H9 (cell line): ENCODE data around the gene ARFGAP2. TPM values are rescaled to one million over a fixed set of nuclear protein-coding genes. Genes with fewer than 3 reads are reported as not detected.

Source experiments
- DNase-seq: peaks from one replicate; pipeline ENCODE4 v3.0.0-alpha.2; 2017
- H2AFZ ChIP-seq: one replicate; pipeline ENCODE4 v1.6.1; 2013; ENCODE audit warnings: mild to moderate bottlenecking, low read length, control low read depth, moderate library complexity
- H2AK5ac ChIP-seq: 2 replicates; pipeline ENCODE4 v1.6.1; 2013; ENCODE audit warnings: low read length, control low read depth, mixed read lengths; ENCODE audit not compliant: insufficient read length
- H2BK120ac ChIP-seq: one replicate; pipeline ENCODE4 v1.6.1; 2013; ENCODE audit warnings: low read depth, mild to moderate bottlenecking, low read length, control low read depth, inconsistent platforms; ENCODE audit not compliant: poor library complexity, severe bottlenecking
- H2BK12ac ChIP-seq: 2 replicates; pipeline ENCODE4 v1.6.1; 2013; ENCODE audit warnings: low read length, control low read depth, mixed read lengths, low read depth; ENCODE audit not compliant: insufficient read length
- H2BK15ac ChIP-seq: 2 replicates; pipeline ENCODE4 v1.6.1; 2013; ENCODE audit warnings: low read depth, low read length, control low read depth
- H2BK20ac ChIP-seq: one replicate; pipeline ENCODE4 v1.6.1; 2013; ENCODE audit warnings: low read depth, mild to moderate bottlenecking, low read length, control low read depth, inconsistent platforms; ENCODE audit not compliant: poor library complexity, severe bottlenecking
- H2BK5ac ChIP-seq: 2 replicates; pipeline ENCODE4 v1.6.1; 2013; ENCODE audit warnings: low read length, control low read depth, mixed read lengths; ENCODE audit not compliant: insufficient read length
- H3K14ac ChIP-seq: 2 replicates; pipeline ENCODE4 v1.6.1; 2013; ENCODE audit warnings: low read length, control low read depth; ENCODE audit not compliant: insufficient read depth
- H3K18ac ChIP-seq: 2 replicates; pipeline ENCODE4 v1.6.1; 2013; ENCODE audit warnings: low read depth, mild to moderate bottlenecking, mixed read lengths, low read length, control low read depth; ENCODE audit not compliant: insufficient read length
- H3K23ac ChIP-seq: 2 replicates; pipeline ENCODE4 v1.6.1; 2013; ENCODE audit warnings: low read length, control low read depth, mixed read lengths, low read depth; ENCODE audit not compliant: insufficient read length
- H3K23me2 ChIP-seq: 2 replicates; pipeline ENCODE4 v1.6.1; 2013; ENCODE audit warnings: low read depth, mild to moderate bottlenecking, mixed read lengths, low read length, control low read depth; ENCODE audit not compliant: insufficient read length, poor library complexity, severe bottlenecking
- H3K27ac ChIP-seq: 2 replicates; pipeline ENCODE4 v1.5.1; 2013; ENCODE audit warnings: low read length, control low read depth, mixed read lengths, low read depth; ENCODE audit not compliant: insufficient read length
- H3K27me3 ChIP-seq: 2 replicates; pipeline ENCODE4 v1.6.1; 2013; ENCODE audit warnings: low read length, control low read depth, inconsistent platforms; ENCODE audit not compliant: insufficient read depth
- H3K4ac ChIP-seq: 2 replicates; pipeline ENCODE4 v1.6.1; 2013; ENCODE audit warnings: low read depth, mild to moderate bottlenecking, control low read depth, inconsistent platforms, low read length, moderate library complexity
- H3K4me1 ChIP-seq: 2 replicates; pipeline ENCODE4 v1.6.1; 2013; ENCODE audit warnings: low read length, control low read depth, inconsistent platforms; ENCODE audit not compliant: insufficient read depth
- H3K4me2 ChIP-seq: 2 replicates; pipeline ENCODE4 v1.6.1; 2013; ENCODE audit warnings: low read length, control low read depth, mixed read lengths; ENCODE audit not compliant: insufficient read length, insufficient read depth
- H3K56ac ChIP-seq: 2 replicates; pipeline ENCODE4 v1.6.1; 2013; ENCODE audit warnings: low read depth, mild to moderate bottlenecking, mixed read lengths, low read length, control low read depth; ENCODE audit not compliant: insufficient read length
- H3K79me1 ChIP-seq: 2 replicates; pipeline ENCODE4 v1.6.1; 2013; ENCODE audit warnings: low read depth, mild to moderate bottlenecking, moderate library complexity, low read length, control low read depth, inconsistent platforms; ENCODE audit not compliant: insufficient read depth, poor library complexity, severe bottlenecking
- H3K79me2 ChIP-seq: 2 replicates; pipeline ENCODE4 v1.6.1; 2013; ENCODE audit warnings: low read length, control low read depth, inconsistent platforms; ENCODE audit not compliant: insufficient read depth
- H3K9ac ChIP-seq: 2 replicates; pipeline ENCODE4 v1.6.1; 2013; ENCODE audit warnings: low read length, control low read depth, mixed read lengths; ENCODE audit not compliant: insufficient read length; ENCODE audit errors: extremely low read depth
- H3K9me3 ChIP-seq: one replicate; pipeline ENCODE4 v1.6.1; 2013; ENCODE audit warnings: low read depth, low read length, inconsistent platforms; ENCODE audit not compliant: control insufficient read depth
- H3T11ph ChIP-seq: one replicate; pipeline ENCODE4 v1.6.1; 2013; ENCODE audit warnings: mild to moderate bottlenecking, low read length, control low read depth, inconsistent platforms
- H4K20me1 ChIP-seq: one replicate; pipeline ENCODE4 v1.6.1; 2013; ENCODE audit not compliant: control insufficient read depth, insufficient read length, insufficient read depth
- H4K5ac ChIP-seq: 2 replicates; pipeline ENCODE4 v1.6.1; 2013; ENCODE audit warnings: low read depth, mild to moderate bottlenecking, mixed read lengths, low read length, control low read depth; ENCODE audit not compliant: insufficient read length
- H4K8ac ChIP-seq: replicated peaks from 2 replicates; pipeline ENCODE4 v1.6.1; 2013; ENCODE audit warnings: low read length, control low read depth, mixed read lengths, low read depth; ENCODE audit not compliant: insufficient read length
- H4K91ac ChIP-seq: 2 replicates; pipeline ENCODE4 v1.6.1; 2013; ENCODE audit warnings: low read depth, mild to moderate bottlenecking, moderate library complexity, mixed read lengths, low read length, control low read depth; ENCODE audit not compliant: insufficient read length
- H3K27ac Mint-ChIP-seq, 3 experiments: 2 replicates in 2 of 3; 3 replicates in 1 of 3; pipeline ENCODE4 v1.8.0; 2020 to 2021; ENCODE audit warnings: mixed read lengths in 3 of 3, mild to moderate bottlenecking in 1 of 3, moderate library complexity in 1 of 3
- H3K27me3 Mint-ChIP-seq: 2 replicates; pipeline ENCODE4 v1.8.0; 2021; ENCODE audit warnings: low read depth, mild to moderate bottlenecking, moderate library complexity, mixed read lengths
- H3K36me3 Mint-ChIP-seq, 3 experiments: 2 replicates in 2 of 3; 3 replicates in 1 of 3; pipeline ENCODE4 v1.8.0; 2020 to 2021; ENCODE audit warnings: low read depth in 3 of 3, mixed read lengths in 3 of 3; ENCODE audit not compliant: insufficient read depth in 1 of 3
- H3K4me1 Mint-ChIP-seq, 2 experiments: 2 replicates each; pipeline ENCODE4 v1.8.0; 2020; ENCODE audit warnings: mixed read lengths in 2 of 2
- H3K4me3 Mint-ChIP-seq, 2 experiments: 2 replicates in 1 of 2; 3 replicates in 1 of 2; pipeline ENCODE4 v1.8.0; 2020 to 2021; ENCODE audit warnings: mild to moderate bottlenecking in 2 of 2, mixed read lengths in 2 of 2, moderate library complexity in 1 of 2
- H3K9me3 Mint-ChIP-seq, 2 experiments: 2 replicates in 1 of 2; 3 replicates in 1 of 2; pipeline ENCODE4 v1.8.0; 2020; ENCODE audit warnings: mild to moderate bottlenecking in 2 of 2, mixed read lengths in 2 of 2, moderate library complexity in 1 of 2
- CTCF ChIP-seq: fragments of 200-600 bp; sonication (generic); conservative IDR thresholded peaks from 3 replicates; pipeline ENCODE4 v1.8.0; 2021; ENCODE audit warnings: antibody characterized with exemption, mild to moderate bottlenecking
- WGBS: extraction: QIAGEN DNeasy Blood & Tissue Kit; methylation state at CpG from one replicate; pipeline ENCODE4 v1.1.7; 2013; ENCODE audit warnings: missing lambda C conversion rate, low lambda C conversion rate, mixed read lengths; ENCODE audit not compliant: insufficient read length; ENCODE audit errors: extremely low coverage; 5-methylcytosine and 5-hydroxymethylcytosine counted together
- total RNA-seq: library from RNA; stranded (reverse); gene quantifications from 2 replicates; pipeline ENCODE4 v1.2.1, GENCODE V29; 2021

The ARFGAP2 gene
- total RNA-seq, 1 experiment from 2014 or later = 72.3 TPM

- H3K4me1 Mint-ChIP-seq = peaks cover 24 to 35% of the 10 kb centered on the region in 2 experiments
- H3K4ac ChIP-seq = no peak overlapping the region
- H3K23ac ChIP-seq = no peak overlapping the region
- H3K9ac ChIP-seq = no peak overlapping the region
- no peak overlapping the region for H3K56ac ChIP-seq
- H3T11ph ChIP-seq = no peak overlapping the region
- peak overlapping the region in 1 of 3 experiments; percentile 14; a peak in 3 of 7 replicates for H3K27ac Mint-ChIP-seq
- no peaks in the 10 kb centered on the region for H3K27me3 ChIP-seq
- no peak for DNase-seq
- H3K23me2 ChIP-seq = no peaks in the 10 kb centered on the region
- H2BK5ac ChIP-seq = no peak overlapping the region
- no peak overlapping the region for H2BK12ac ChIP-seq
- H3K4me1 ChIP-seq = peaks cover 3% of the 10 kb centered on the region; the same call in 1 of the 2 replicates
- H3K27ac ChIP-seq = no peak overlapping the region
- H2BK120ac ChIP-seq = no peak overlapping the region
- no peak overlapping the region for H2BK20ac ChIP-seq
- H2AFZ ChIP-seq = no peak overlapping the region
- H3K9me3 Mint-ChIP-seq = no peaks in the 10 kb centered on the region; a peak in 1 of 5 replicates
- no peaks in the 10 kb centered on the region for H4K20me1 ChIP-seq
- H3K9me3 ChIP-seq = no peaks in the 10 kb centered on the region
- no peak overlapping the region for H3K14ac ChIP-seq
- no peaks in the 10 kb centered on the region for H3K79me2 ChIP-seq
- no peak for TF ChIP-seq CTCF
- peaks cover 0 to 2% (median 0%) of the 10 kb centered on the region in 3 experiments; a peak in 1 of 7 replicates for H3K36me3 Mint-ChIP-seq
- H2AK5ac ChIP-seq = no peak overlapping the region
- no peak overlapping the region for H4K91ac ChIP-seq
- no CpG with 5 or more reads among the region's 18 CpGs for WGBS
- H3K4me2 ChIP-seq = no peak overlapping the region
- no peak overlapping the region for H4K5ac ChIP-seq
- H2BK15ac ChIP-seq = no peak overlapping the region
- H3K18ac ChIP-seq = no peak overlapping the region
- no peaks in the 10 kb centered on the region; the same call in 1 of the 2 replicates for H3K27me3 Mint-ChIP-seq
- H3K79me1 ChIP-seq = no peaks in the 10 kb centered on the region
- peak overlapping the region in 1 of 2 experiments; percentile 4; a peak in 1 of 5 replicates for H3K4me3 Mint-ChIP-seq
- no peak overlapping the region for H4K8ac ChIP-seq
Observed at GRCh38 chr11:47154616-47155570, 21.8 kb downstream of the ARFGAP2 start.
